NCI-H748 (cell line): ENCODE measurements around the gene PKIB.
"Not testable (repeated sequence)": the region's sequence is repeated elsewhere in the genome, so short reads cannot be mapped to it uniquely, and the experiment has no call there.

Source experiments
- DNase-seq: peaks from one replicate; lab custom pipeline; 2025; ENCODE audit not compliant: unreplicated experiment; lab: John Stamatoyannopoulos, UW

Gene PKIB

DNA sequence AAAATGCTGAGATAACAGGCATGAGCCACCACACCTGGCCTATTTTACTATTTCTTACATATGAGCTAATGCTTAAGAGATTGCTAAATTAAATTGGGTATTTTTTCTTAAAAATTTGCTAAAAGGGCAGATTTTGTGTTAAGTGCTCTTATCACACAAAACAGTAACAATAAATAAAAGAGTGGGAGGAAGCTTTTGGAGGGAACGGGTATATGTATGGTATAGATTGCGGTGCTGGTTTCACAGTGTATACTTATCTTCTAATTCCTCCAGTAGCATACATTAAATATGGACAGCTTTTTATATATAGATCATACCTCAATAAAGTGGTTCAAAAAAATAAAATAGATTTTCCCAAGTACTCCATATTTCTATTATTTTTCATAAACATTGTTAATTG, 129.9 kb downstream of the PKIB start:
- DNase-seq: no peak

DNA sequence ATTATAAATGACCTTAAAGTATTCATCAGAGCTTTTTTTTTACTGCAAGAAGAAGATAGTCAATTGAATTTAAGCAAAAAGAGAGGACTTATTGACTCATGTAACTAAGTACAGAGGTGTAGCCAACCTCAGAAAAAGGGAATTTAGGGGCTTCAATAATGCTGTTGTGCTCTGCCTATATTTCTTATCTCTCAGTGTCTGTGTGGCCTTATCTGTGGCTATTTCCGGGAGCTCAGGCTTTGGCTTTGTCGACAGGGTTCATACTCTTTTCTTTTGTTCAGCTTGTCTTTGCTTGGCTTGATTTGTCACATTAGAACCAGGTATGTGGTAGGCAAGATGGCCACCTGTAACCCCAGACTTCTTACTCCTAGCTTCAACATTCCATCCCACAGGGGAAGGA, 130.7 kb downstream of the PKIB start:
- DNase-seq: no peak

DNA sequence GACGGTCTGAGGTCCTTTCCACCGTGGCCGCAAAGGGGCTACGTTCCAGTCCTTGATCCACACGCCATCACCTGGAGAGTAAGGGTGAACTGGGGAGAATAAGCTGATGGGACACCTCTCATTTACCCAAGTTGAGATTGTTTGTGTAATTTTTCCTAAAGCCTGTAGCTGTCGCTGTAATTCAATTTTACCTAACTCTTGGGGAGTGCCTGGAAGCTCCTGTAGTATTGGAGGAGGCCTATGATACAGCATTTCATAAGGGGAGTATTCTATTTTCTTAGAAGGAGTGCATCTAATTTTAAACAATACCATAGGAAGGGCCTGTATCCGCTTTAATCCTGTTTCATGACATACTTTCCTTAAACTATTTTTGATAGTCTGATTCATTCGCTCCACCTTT, 134.0 kb downstream of the PKIB start:
- peak; percentile 33 for DNase-seq

DNA sequence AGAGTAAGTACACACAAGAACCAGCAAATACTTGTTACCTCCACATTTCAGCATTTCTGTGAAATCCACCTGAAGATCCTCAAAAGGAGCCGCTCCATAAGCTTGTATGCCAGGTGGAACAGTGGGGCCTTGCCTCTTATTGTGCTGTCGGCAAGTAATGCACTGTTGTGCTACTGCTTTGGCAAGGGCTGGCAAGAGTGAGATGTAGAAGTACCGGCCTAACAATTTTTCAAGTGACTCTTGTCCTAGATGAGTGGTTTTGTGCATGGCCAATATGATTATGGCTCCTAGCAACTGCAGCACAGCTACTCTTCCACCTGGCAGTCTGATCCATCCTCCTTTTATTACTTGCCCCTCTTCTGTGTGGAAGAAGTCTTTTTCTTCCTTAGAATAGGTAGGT, 134.7 kb downstream of the PKIB start:
- not testable (repeated sequence) for DNase-seq

DNA sequence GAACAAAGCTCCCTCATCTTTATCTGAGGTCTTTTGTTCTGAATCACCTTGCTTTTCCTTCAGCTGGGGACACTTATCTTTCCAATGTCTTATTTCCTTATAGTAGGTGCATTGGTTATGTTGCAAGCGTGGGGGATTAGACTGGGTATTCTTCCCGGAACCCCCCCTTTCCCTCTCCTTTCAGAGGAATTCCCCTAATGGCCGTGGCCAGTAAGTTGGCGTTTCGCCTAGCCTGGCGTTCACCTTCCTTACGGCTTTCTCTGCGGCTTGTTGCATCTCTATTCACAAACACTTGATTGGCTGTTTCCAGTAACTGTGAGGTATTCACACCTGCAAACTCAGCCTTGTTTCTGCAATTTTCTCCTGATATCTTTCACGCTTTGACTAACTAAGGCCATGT, 136.5 kb downstream of the PKIB start:
- DNase-seq: no peak

DNA sequence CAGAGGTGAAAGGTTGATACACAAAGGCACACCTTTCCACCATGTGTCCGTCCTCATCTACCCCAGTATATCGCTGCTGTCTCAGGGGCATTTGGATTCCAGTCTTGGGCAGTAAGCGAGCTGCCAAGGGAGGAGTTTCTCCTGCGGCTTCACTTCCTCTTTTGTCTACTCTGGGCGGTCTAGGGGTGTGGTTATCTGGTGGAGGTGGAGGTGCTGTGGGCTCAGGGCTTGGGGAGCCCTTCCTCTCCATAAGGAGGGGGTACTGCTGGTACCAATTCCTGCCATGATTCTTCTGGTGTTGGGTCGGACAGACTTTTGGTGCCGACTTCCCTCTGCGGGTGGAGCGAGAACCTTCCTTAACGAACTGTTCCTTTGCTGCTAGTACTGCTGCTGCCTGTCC, 137.4 kb downstream of the PKIB start:
- DNase-seq: no peak

DNA sequence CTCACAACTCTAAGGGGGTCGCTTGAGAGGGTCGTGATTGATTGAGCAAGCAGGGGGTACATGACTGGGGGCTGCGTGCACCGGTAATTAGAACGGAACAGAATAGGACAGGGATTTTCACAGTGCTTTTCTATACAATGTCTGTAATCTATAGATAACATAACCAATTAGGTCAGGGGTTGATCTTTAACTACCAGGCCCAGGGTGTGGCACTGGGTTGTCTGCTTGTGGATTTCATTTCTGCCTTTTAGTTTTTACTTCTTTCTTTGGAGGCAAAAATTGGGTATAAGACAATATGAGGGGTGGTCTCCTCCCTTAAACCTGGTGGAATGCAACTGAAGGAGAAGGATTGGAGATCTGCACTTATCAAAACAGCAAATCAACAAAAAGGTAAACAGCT, 138.7 kb downstream of the PKIB start:
- not testable (repeated sequence) for DNase-seq

DNA sequence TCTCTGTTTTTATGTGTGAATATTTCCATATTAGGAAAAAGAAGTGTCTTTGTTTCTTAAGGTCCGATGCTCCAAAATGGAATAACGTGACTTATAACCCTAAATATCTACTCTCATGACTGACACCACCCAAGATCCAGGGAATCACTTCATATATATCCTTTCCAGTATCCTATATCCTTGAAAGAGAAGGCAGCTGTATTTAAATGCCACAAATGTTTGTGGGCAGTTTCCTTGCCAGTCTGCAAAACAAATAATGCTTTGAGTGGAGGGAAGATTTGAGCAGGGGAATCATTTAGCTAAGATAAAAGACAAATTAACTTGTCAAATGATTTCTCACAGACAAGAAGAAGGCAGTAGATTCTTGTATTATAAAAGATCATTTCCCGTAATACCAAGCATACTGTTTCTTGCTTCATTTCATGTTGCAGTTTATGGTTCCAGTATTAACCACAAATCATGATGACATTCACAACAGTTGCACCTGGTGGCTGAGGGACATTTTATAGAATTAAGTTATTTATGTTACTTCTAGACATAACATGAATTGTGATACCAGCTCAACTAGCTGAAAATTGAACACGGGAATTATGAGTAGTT, 139.3 kb downstream of the PKIB start:
- DNase-seq: peak; percentile 63

DNA sequence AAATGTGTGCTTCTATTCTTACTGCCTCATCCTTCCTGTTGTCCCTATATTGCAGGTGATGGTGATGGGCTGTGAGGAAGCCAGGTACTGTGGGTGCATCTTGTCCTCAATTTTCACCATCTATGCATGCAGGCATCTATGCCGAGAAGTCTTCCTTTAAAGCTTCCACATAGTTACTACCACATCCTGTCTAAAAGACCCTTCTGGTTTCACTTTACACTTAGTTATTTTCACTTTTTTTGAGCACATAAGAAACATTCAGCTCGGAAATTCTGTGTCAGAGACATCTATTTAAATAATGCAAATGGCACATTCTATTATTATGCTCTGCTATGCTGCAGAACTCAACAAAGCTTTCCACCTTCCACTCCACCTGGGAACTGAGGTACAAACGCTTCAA, 141.1 kb downstream of the PKIB start:
- no peak for DNase-seq

DNA sequence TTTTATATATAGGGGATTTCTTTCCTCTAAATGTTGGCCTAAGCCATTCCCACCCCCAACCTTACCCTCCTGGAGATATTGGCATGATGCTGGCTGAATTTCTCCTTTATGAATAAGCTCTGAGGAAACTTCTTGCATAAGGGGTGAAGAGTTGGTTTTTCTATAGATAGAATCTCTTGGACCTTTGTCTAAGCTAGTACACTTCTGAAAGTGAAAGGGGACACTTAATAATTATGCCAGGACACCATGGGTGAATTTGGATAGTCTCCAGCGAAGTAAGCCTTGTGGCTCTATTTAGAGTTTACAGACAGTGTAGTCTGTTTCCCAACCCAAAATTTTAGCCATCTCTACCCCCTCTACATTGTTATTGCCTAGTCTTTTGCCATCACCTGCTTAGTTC, 142.3 kb downstream of the PKIB start:
- DNase-seq: no peak

DNA sequence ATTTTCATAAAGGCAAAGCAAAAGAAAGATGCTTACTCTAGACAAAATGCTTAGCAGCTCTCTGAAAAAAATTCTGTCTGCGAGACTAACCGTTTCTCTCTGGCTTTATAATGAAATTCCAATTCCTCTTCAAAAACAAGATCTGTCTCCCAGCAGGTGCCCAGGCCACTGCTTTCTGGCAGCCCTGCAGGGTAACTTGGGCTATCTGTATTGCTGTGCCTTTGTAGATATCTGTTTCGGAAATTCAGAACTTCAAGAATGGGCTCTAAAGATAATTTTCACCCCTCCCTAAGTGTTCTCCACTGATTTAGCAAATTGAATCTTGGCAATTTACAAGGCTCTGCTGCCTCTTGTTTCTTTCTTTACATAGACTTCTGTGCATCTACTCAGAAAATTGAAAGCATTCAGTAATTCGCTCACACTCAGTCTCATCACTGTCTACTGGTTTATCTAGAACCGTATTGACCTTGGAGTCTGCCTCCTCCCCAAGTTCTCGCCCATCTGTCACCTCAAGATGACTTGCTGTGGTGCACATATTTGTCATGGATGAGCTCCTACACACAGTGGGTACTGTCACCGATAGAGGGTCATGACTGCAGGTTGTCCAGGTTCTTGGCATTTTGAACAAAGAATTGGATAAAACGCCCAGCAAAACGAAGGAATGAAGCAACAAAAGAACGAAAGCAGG, 142.9 kb downstream of the PKIB start:
- DNase-seq: no peak

DNA sequence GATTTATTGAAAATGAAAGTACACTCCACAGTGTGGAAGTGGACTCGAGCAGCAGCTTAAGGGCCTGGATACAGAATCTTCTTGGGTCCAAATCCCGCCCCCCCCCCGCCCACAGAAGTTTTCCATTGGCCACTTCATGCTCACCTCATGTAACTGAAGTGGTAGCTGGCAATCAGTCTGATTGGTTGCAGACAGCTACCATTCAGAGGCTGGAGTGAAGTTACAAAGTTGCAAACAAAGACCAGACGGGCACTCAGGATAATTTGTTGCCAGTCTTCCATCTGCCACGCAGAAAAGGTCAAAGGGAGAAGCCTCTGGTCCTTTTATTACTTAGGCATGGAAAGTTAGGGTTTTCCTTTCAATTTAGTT, 143.5 kb downstream of the PKIB start:
- no peak for DNase-seq

DNA sequence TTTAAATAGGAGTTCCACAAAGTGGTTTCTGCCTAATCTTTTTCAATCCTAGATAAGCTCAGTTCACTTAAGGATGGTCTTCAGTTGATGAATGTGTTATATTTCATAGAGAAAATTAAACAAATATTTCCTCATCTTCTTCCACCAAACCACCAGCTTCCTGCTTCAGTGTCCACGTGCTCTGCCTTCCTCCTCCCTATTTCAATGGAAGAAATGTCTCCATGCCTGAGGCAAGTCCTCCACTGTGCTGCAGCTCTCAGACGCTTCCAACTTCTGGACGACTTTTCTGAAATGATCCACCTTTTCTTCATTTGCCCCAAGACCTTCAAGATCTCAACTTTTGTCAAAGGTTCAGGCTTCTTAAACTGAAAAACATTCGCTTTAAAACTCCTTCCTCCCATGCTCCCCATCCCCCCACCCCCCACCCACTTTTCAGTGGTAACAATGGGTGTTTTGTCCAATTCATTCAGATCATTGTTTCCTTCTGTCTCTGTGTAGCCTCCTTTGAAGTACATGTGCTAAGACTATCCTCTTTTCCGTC, 144.1 kb downstream of the PKIB start:
- no peak for DNase-seq

DNA sequence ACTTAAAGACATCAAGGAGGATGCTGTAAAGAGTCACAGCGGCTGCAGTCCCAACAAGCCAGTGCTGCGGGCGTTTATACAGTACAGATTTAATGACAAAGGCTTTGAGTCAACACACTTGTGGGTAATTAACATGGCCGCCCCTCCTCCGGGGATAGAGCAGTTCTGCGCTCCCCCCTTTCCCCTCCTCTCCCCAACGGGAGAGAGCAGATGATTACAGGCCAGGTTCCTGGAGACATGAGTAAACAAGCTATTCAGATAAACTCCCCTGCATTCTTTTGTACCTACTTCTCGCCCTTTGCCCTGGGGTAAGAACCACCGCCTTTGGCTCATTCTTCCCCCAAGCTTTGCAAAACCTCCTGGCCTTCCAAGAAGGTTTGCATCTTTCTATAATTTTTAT, 145.7 kb downstream of the PKIB start:
- DNase-seq: peak; percentile 37

DNA sequence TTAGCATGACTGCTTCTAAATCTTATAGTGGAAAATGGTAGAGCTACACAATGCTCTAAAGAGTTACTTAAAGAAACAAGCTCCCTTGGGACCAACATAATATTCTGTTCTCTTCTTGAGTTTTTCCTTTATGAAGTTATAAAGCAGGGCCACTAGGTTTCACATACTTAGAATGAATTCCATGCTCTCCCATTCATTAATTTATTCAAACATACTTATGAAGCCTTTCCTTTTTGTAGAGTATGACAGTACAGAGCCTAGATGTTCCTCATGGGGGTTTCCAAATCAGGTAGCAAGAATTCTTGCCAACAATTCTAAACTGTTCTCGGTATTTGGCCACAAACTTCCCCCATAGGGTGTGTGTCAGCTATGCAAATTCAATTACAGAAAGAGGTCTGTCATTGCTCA, 148.7 kb downstream of the PKIB start:
- DNase-seq: no peak

DNA sequence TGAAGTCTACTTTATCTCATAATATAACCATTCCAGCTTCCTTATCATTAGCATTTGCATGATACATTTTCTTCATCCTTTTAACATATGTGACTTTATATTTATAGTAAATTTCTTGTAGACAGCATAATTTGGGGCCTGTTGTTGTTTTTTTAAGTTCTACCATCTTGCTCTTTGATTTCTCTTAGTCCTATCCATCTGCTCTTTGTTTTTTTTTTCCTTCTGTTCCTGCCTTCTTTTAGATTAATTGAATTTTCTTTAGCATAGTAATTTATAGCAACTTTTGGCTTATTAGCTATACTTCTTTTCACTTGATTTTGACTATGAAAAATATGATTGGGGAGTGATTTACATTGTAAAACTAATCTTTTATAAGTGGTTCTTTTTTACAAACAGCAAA, 150.1 kb downstream of the PKIB start:
- DNase-seq: no peak

DNA sequence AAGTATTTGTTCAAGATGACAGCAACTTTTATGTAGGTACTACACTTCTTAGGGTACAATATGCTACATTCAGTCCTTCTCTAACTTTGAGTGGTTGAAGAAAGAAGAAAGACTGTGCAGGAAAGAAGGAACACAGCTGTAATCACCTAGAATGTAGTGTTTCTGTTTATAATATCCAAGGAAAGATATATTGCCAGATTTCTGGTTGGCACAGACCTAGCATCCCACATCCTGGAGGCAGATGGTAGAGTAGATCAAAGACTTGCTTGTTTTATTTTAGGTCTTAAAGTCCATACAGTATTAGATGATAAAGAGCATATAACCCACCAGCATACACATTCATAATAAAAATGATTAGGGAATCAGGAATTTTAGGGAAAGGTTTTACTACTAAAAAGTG, 156.1 kb downstream of the PKIB start:
- DNase-seq: no peak

DNA sequence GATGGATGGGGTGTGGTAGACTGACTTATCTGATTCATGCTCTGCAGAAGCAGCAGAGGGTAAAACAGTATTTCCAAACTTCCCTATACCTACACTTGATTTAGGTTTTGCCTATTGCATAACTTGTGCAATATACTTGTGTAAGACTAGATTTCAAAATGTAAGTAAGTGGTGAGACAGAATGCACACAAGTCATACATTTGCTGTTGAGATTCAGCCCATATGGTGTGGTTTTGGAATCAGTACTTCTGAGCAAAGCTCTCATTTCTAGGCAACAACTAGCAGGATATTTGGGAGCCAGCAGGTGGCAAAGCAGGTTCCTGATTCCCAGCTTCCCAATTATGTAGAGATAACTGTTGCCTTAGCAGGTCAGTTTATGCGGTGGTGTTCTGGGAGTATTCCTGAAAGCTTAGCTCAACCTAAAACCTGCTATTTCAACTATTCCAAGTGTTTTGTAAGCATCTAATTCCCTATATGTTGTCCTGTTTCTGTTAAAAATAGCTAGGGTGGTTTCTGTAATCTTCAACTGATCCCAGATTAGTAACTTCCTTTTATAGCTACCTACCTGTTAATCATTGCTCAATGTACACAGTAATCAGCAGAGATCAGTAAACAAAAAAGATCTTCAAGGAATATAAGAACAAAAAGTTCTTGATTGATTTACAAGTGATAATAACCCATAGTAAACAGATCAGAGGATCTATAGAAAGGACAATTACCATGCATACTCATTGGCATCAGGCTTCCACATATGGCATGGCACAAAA, 160.8 kb downstream of the PKIB start:
- peak; percentile 32 for DNase-seq

DNA sequence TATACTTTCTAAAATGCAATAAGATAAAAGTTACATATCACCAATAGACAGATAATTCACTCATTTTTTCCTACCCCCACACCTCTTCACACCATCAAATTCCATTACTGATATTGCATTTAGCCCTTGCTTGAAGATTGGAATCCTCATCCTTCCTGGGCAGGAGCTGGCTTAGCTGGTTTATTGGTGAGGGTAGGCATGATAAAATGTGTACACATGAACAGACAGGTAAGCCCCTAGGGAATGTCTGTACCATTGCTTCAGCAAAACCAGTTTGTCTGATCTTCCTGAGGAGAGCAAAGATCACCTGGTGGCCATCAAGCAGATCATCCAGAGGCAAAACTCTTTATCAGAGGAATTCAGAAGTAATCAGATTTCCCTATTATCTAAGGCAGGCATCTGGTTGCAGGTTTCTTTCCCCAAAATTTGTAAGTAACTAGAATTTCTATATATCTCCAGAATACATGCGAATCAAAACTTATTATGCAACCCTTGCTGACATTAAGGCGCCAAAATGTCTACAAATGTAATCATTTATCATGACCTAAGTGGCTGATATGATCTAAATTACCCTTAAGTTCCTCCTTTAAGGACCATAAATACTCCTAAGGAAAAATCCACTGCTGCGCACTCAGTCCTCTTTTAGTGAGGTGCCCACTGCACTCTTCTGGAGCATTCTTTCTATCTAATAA, 162.7 kb downstream of the PKIB start:
- no peak for DNase-seq
